ENCODE results near the gene CDAN1. TPM values are rescaled to one million over a fixed set of nuclear protein-coding genes. Genes with fewer than 3 reads are reported as not detected.

Gene CDAN1
- total RNA-seq, 3 donors from 2014 or later (not counting 1 experiment from before 2014, with no cell fraction given), result 18.1 to 36.9 (median 34.9) TPM

GRCh38 chr15:42728972-42729371, 8.0 kb downstream of the CDAN1 start:
- intact Hi-C loops (cut with micrococcal nuclease), result no loop called here
- Histone ChIP-seq H3K4me1 (ENCODE audit: control insufficient read depth, insufficient read depth, low read length) (no peaks in the 10 kb centered on the region), H3K27ac (ENCODE audit: low read length) (no peak overlapping the region), H3K9me3 (ENCODE audit: control insufficient read depth, insufficient read depth, low read length) (no peaks in the 10 kb centered on the region), H3K36me3 (ENCODE audit: control insufficient read depth, insufficient read depth, low read length) (peaks cover 77% of the 10 kb centered on the region), H3K4me3 (ENCODE audit: low read length) (no peak overlapping the region), H3K27me3 (ENCODE audit: control insufficient read depth, insufficient read depth, low read length) (no peaks in the 10 kb centered on the region)
- DNase-seq, result no peak
- Mint-ChIP-seq H3K4me3 (no peak overlapping the region), H3K27ac (no peak overlapping the region), H3K36me3 (peaks cover 14% of the 10 kb centered on the region), H3K27me3 (ENCODE audit: low read depth in 2 of 2) (no peaks in the 10 kb centered on the region), H3K4me1 (peaks cover 0 to 5% of the 10 kb centered on the region in 2 donors), H3K9me3 (no peaks in the 10 kb centered on the region)
- no peak for ATAC-seq
- WGBS (ENCODE audit: insufficient coverage), result 100% methylated on average over 6 of the region's 14 CpGs
- no peak for TF ChIP-seq CTCF (IDR thresholded peaks at IDR 0.05)

GRCh38 chr15:42728560-42728959, 8.4 kb downstream of the CDAN1 start:
- peaks cover 0 to 5% of the 10 kb centered on the region in 2 donors for H3K4me1 Mint-ChIP-seq
- 80% methylated on average over 4 of the region's 5 CpGs for WGBS (ENCODE audit: insufficient coverage)
- intact Hi-C loops (cut with micrococcal nuclease), result no loop called here

GRCh38 chr15:42727750-42728381, 9.1 kb downstream of the CDAN1 start:
- H3K4me3 ChIP-seq (ENCODE audit: low read length), result no peak overlapping the region
- 95% methylated on average over 13 of the region's 13 CpGs for WGBS (ENCODE audit: insufficient coverage)
- Mint-ChIP-seq H3K9me3 (no peaks in the 10 kb centered on the region), H3K4me1 (peaks cover 0 to 5% of the 10 kb centered on the region in 2 donors), H3K27ac (no peak overlapping the region), H3K36me3 (peaks cover 14% of the 10 kb centered on the region), H3K4me3 (no peak overlapping the region), H3K27me3 (ENCODE audit: low read depth in 2 of 2) (no peaks in the 10 kb centered on the region)
- intact Hi-C loops (cut with micrococcal nuclease), result no loop called here
- H3K36me3 ChIP-seq (ENCODE audit: control insufficient read depth, insufficient read depth, low read length), result peaks cover 77% of the 10 kb centered on the region
- no peaks in the 10 kb centered on the region for H3K4me1 ChIP-seq (ENCODE audit: control insufficient read depth, insufficient read depth, low read length)
- no peak for DNase-seq
- no peak for TF ChIP-seq CTCF (IDR thresholded peaks at IDR 0.05)
- H3K27ac ChIP-seq (ENCODE audit: low read length), result no peak overlapping the region
- no peaks in the 10 kb centered on the region for H3K9me3 ChIP-seq (ENCODE audit: control insufficient read depth, insufficient read depth, low read length)
- no peak for ATAC-seq
- H3K27me3 ChIP-seq (ENCODE audit: control insufficient read depth, insufficient read depth, low read length), result no peaks in the 10 kb centered on the region

More at GRCh38 chr15:42728560-42728959, 8.4 kb downstream of the CDAN1 start:
- no peaks in the 10 kb centered on the region for H3K9me3 ChIP-seq (ENCODE audit: control insufficient read depth, insufficient read depth, low read length)
- no peaks in the 10 kb centered on the region for H3K27me3 ChIP-seq (ENCODE audit: control insufficient read depth, insufficient read depth, low read length)
- no peak for TF ChIP-seq CTCF (IDR thresholded peaks at IDR 0.05)
- Mint-ChIP-seq H3K4me3 (no peak overlapping the region), H3K27me3 (ENCODE audit: low read depth in 2 of 2) (no peaks in the 10 kb centered on the region), H3K36me3 (peaks cover 14% of the 10 kb centered on the region), H3K27ac (no peak overlapping the region), H3K9me3 (no peaks in the 10 kb centered on the region)
- H3K4me3 ChIP-seq (ENCODE audit: low read length), result no peak overlapping the region
- no peak for DNase-seq
- no peak for ATAC-seq
- H3K36me3 ChIP-seq (ENCODE audit: control insufficient read depth, insufficient read depth, low read length), result peaks cover 77% of the 10 kb centered on the region
- no peak overlapping the region for H3K27ac ChIP-seq (ENCODE audit: low read length)
- H3K4me1 ChIP-seq (ENCODE audit: control insufficient read depth, insufficient read depth, low read length), result no peaks in the 10 kb centered on the region

GRCh38 chr15:42726114-42726513, 10.8 kb downstream of the CDAN1 start:
- H3K27ac Mint-ChIP-seq, result no peak overlapping the region
- peaks cover 66% of the 10 kb centered on the region for H3K36me3 ChIP-seq (ENCODE audit: control insufficient read depth, insufficient read depth, low read length)
- DNase-seq (no peak), ATAC-seq (no peak)
- 95% methylated on average over 11 of the region's 11 CpGs for WGBS (ENCODE audit: insufficient coverage)
- intact Hi-C loops (cut with micrococcal nuclease), result no loop called here
- H3K27me3 ChIP-seq (ENCODE audit: control insufficient read depth, insufficient read depth, low read length), result no peaks in the 10 kb centered on the region
- no peak overlapping the region for H3K4me3 Mint-ChIP-seq
- no peaks in the 10 kb centered on the region for H3K9me3 ChIP-seq (ENCODE audit: control insufficient read depth, insufficient read depth, low read length)
- H3K27me3 Mint-ChIP-seq (ENCODE audit: low read depth in 2 of 2), result no peaks in the 10 kb centered on the region
- H3K27ac ChIP-seq (ENCODE audit: low read length), result no peak overlapping the region
- TF ChIP-seq CTCF (IDR thresholded peaks at IDR 0.05), result no peak
- no peaks in the 10 kb centered on the region for H3K9me3 Mint-ChIP-seq
- no peak overlapping the region for H3K4me3 ChIP-seq (ENCODE audit: low read length)
- H3K4me1 ChIP-seq (ENCODE audit: control insufficient read depth, insufficient read depth, low read length), result no peaks in the 10 kb centered on the region
- H3K36me3 Mint-ChIP-seq, result peaks cover 14% of the 10 kb centered on the region
- no peaks in the 10 kb centered on the region for H3K4me1 Mint-ChIP-seq
